GM13977 (cell line): ENCODE data around the gene EIF4A3.

Experiments
- DNase-seq: peaks from one replicate; pipeline ENCODE4 v3.0.0; 2012; ENCODE audit warnings: low spot score
- CTCF ChIP-seq: IDR thresholded peaks from 2 replicates; pipeline ENCODE4 v1.5.1; 2012; ENCODE audit warnings: mild to moderate bottlenecking, control low read depth; ENCODE audit not compliant: insufficient read depth; ENCODE audit errors: extremely low read depth, missing control alignments
- in situ Hi-C: fragments of 300-500 bp; cut with MboI; formaldehyde crosslinking; loops from one replicate; pipeline ENCODE4 v1.12.0; 2022; ENCODE audit warnings: low sequenced_read_pairs, low pct_unique_long_range_greater_than_20kb, mixed read lengths, inconsistent platforms; ENCODE audit not compliant: unreplicated experiment

The EIF4A3 gene

GRCh38 chr17:80100035-80100323, 46.9 kb downstream of the EIF4A3 start:
- in situ Hi-C loops, result no loop called here
- no peak for DNase-seq
- TF ChIP-seq CTCF, result no peak

GRCh38 chr17:80099291-80100034, 47.5 kb downstream of the EIF4A3 start:
- no peak for TF ChIP-seq CTCF
- DNase-seq, result no peak
- in situ Hi-C loops, result no loop called here

GRCh38 chr17:80097844-80098691, 48.9 kb downstream of the EIF4A3 start:
- no peak for DNase-seq
- in situ Hi-C loops, result no loop called here
- no peak for TF ChIP-seq CTCF

GRCh38 chr17:80097127-80097621, 49.8 kb downstream of the EIF4A3 start:
- in situ Hi-C loops, result no loop called here
- no peak for DNase-seq
- no peak for TF ChIP-seq CTCF

- DNase-seq, result no peak
- in situ Hi-C loops, result no loop called here
- TF ChIP-seq CTCF, result no peak
Measured at GRCh38 chr17:80096561-80097021, 50.3 kb downstream of the EIF4A3 start.

- TF ChIP-seq CTCF, result no peak
- DNase-seq, result no peak
- in situ Hi-C loops, result no loop called here
Measured at GRCh38 chr17:80095844-80096475, 51.0 kb downstream of the EIF4A3 start.
